Stromal cell of bone marrow (primary cell): ENCODE measurements around the gene KLF16.

Experiments
- DNase-seq: peaks from one replicate; pipeline ENCODE4 v3.0.0-alpha.2; 2012; ENCODE audit warnings: low read depth

KLF16 gene

GRCh38 chr19:1806184-1807029 lies 57.0 kb downstream of the KLF16 start:
- no peak for DNase-seq

GRCh38 chr19:1805401-1806183 lies 57.8 kb downstream of the KLF16 start:
- no peak for DNase-seq

GRCh38 chr19:1804858-1805257 lies 58.5 kb downstream of the KLF16 start:
- no peak for DNase-seq
